GM13977 (cell line): ENCODE data around the gene MECR.

Experiments
- DNase-seq: peaks from one replicate; pipeline ENCODE4 v3.0.0; 2012; ENCODE audit warnings: low spot score
- in situ Hi-C: fragments of 300-500 bp; cut with MboI; formaldehyde crosslinking; loops from one replicate; pipeline ENCODE4 v1.12.0; 2022; ENCODE audit warnings: low sequenced_read_pairs, low pct_unique_long_range_greater_than_20kb, mixed read lengths, inconsistent platforms; ENCODE audit not compliant: unreplicated experiment
- TF ChIP-seq, protein P1 (sequence below): IDR thresholded peaks from 2 replicates; pipeline ENCODE4 v1.5.1; 2012; ENCODE audit warnings: mild to moderate bottlenecking, control low read depth; ENCODE audit not compliant: insufficient read depth; ENCODE audit errors: extremely low read depth, missing control alignments

The MECR gene

GRCh38 chr1:29142714-29143113 is 88.0 kb downstream of the MECR start:
- TF ChIP-seq, protein P1, sequence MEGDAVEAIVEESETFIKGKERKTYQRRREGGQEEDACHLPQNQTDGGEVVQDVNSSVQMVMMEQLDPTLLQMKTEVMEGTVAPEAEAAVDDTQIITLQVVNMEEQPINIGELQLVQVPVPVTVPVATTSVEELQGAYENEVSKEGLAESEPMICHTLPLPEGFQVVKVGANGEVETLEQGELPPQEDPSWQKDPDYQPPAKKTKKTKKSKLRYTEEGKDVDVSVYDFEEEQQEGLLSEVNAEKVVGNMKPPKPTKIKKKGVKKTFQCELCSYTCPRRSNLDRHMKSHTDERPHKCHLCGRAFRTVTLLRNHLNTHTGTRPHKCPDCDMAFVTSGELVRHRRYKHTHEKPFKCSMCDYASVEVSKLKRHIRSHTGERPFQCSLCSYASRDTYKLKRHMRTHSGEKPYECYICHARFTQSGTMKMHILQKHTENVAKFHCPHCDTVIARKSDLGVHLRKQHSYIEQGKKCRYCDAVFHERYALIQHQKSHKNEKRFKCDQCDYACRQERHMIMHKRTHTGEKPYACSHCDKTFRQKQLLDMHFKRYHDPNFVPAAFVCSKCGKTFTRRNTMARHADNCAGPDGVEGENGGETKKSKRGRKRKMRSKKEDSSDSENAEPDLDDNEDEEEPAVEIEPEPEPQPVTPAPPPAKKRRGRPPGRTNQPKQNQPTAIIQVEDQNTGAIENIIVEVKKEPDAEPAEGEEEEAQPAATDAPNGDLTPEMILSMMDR = no peak
- DNase-seq = no peak
- in situ Hi-C loops = no loop called here
